B cell (primary cell): ENCODE results near the gene ZBTB40.

Experiments
- EZH2 ChIP-seq: IDR thresholded peaks from 2 replicates; pipeline ENCODE4 v1.6.1; 2012; ENCODE audit warnings: borderline replicate concordance, low read depth, mild to moderate bottlenecking, moderate library complexity, low read length; ENCODE audit not compliant: insufficient read depth, poor library complexity, severe bottlenecking
- TF ChIP-seq, protein P1 (sequence below): fragments of 200-600 bp; IDR thresholded peaks from one replicate; pipeline ENCODE4 v1.8.0; 2022; ENCODE audit warnings: antibody characterized with exemption, mild to moderate bottlenecking

DNA sequence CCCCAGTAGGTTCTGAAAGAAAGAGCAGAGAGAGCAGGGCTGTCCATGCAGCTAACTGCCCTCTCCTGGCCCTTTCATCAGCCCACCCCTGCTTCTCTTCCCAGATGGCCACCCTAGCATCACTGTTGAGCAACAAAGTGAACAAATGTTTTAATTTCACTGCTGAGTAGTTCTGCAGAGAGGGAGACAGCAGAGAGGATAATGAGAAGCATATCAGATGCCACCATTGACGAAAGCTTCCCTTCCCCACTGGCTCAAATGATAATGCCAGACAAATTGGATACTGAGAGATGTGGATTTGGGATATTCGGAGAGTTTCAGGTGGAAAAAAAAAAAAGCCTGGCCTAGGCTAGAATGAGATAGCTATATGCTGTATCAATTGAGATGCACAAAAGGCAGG is 46.8 kb downstream of the ZBTB40 start:
- TF ChIP-seq, protein P1, sequence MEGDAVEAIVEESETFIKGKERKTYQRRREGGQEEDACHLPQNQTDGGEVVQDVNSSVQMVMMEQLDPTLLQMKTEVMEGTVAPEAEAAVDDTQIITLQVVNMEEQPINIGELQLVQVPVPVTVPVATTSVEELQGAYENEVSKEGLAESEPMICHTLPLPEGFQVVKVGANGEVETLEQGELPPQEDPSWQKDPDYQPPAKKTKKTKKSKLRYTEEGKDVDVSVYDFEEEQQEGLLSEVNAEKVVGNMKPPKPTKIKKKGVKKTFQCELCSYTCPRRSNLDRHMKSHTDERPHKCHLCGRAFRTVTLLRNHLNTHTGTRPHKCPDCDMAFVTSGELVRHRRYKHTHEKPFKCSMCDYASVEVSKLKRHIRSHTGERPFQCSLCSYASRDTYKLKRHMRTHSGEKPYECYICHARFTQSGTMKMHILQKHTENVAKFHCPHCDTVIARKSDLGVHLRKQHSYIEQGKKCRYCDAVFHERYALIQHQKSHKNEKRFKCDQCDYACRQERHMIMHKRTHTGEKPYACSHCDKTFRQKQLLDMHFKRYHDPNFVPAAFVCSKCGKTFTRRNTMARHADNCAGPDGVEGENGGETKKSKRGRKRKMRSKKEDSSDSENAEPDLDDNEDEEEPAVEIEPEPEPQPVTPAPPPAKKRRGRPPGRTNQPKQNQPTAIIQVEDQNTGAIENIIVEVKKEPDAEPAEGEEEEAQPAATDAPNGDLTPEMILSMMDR, result no peak
- TF ChIP-seq EZH2, result no peak
